Measurements from ENCODE around the gene RAD51B.

- TF ChIP-seq POLR2A (IDR thresholded peaks at IDR 0.05; ENCODE audit: low read depth, low read length), result no peak
- TF ChIP-seq POLR2AphosphoS5 (IDR thresholded peaks at IDR 0.05; ENCODE audit: low read depth, low read length), result no peak
These were observed 920.1 kb downstream of the RAD51B start for GRCh38 chr14:68739701-68740100.

Measured in GM12892 (cell line).